H9 (cell line): ENCODE measurements around the gene PLCH1. TPM values are rescaled to one million over a fixed set of nuclear protein-coding genes. Genes with fewer than 3 reads are reported as not detected.

Experiments
- DNase-seq: peaks from one replicate; pipeline ENCODE4 v3.0.0-alpha.2; 2017
- H2AFZ ChIP-seq: one replicate; pipeline ENCODE4 v1.6.1; 2013; ENCODE audit warnings: mild to moderate bottlenecking, low read length, control low read depth, moderate library complexity
- H2AK5ac ChIP-seq: 2 replicates; pipeline ENCODE4 v1.6.1; 2013; ENCODE audit warnings: low read length, control low read depth, mixed read lengths; ENCODE audit not compliant: insufficient read length
- H2BK120ac ChIP-seq: one replicate; pipeline ENCODE4 v1.6.1; 2013; ENCODE audit warnings: low read depth, mild to moderate bottlenecking, low read length, control low read depth, inconsistent platforms; ENCODE audit not compliant: poor library complexity, severe bottlenecking
- H2BK12ac ChIP-seq: 2 replicates; pipeline ENCODE4 v1.6.1; 2013; ENCODE audit warnings: low read length, control low read depth, mixed read lengths, low read depth; ENCODE audit not compliant: insufficient read length
- H2BK15ac ChIP-seq: 2 replicates; pipeline ENCODE4 v1.6.1; 2013; ENCODE audit warnings: low read depth, low read length, control low read depth
- H2BK20ac ChIP-seq: one replicate; pipeline ENCODE4 v1.6.1; 2013; ENCODE audit warnings: low read depth, mild to moderate bottlenecking, low read length, control low read depth, inconsistent platforms; ENCODE audit not compliant: poor library complexity, severe bottlenecking
- H2BK5ac ChIP-seq: 2 replicates; pipeline ENCODE4 v1.6.1; 2013; ENCODE audit warnings: low read length, control low read depth, mixed read lengths; ENCODE audit not compliant: insufficient read length
- H3K14ac ChIP-seq: 2 replicates; pipeline ENCODE4 v1.6.1; 2013; ENCODE audit warnings: low read length, control low read depth; ENCODE audit not compliant: insufficient read depth
- H3K18ac ChIP-seq: 2 replicates; pipeline ENCODE4 v1.6.1; 2013; ENCODE audit warnings: low read depth, mild to moderate bottlenecking, mixed read lengths, low read length, control low read depth; ENCODE audit not compliant: insufficient read length
- H3K23ac ChIP-seq: 2 replicates; pipeline ENCODE4 v1.6.1; 2013; ENCODE audit warnings: low read length, control low read depth, mixed read lengths, low read depth; ENCODE audit not compliant: insufficient read length
- H3K23me2 ChIP-seq: 2 replicates; pipeline ENCODE4 v1.6.1; 2013; ENCODE audit warnings: low read depth, mild to moderate bottlenecking, mixed read lengths, low read length, control low read depth; ENCODE audit not compliant: insufficient read length, poor library complexity, severe bottlenecking
- H3K27ac ChIP-seq: 2 replicates; pipeline ENCODE4 v1.5.1; 2013; ENCODE audit warnings: low read length, control low read depth, mixed read lengths, low read depth; ENCODE audit not compliant: insufficient read length
- H3K27me3 ChIP-seq: 2 replicates; pipeline ENCODE4 v1.6.1; 2013; ENCODE audit warnings: low read length, control low read depth, inconsistent platforms; ENCODE audit not compliant: insufficient read depth
- H3K4ac ChIP-seq: 2 replicates; pipeline ENCODE4 v1.6.1; 2013; ENCODE audit warnings: low read depth, mild to moderate bottlenecking, control low read depth, inconsistent platforms, low read length, moderate library complexity
- H3K4me1 ChIP-seq: 2 replicates; pipeline ENCODE4 v1.6.1; 2013; ENCODE audit warnings: low read length, control low read depth, inconsistent platforms; ENCODE audit not compliant: insufficient read depth
- H3K4me2 ChIP-seq: 2 replicates; pipeline ENCODE4 v1.6.1; 2013; ENCODE audit warnings: low read length, control low read depth, mixed read lengths; ENCODE audit not compliant: insufficient read length, insufficient read depth
- H3K56ac ChIP-seq: 2 replicates; pipeline ENCODE4 v1.6.1; 2013; ENCODE audit warnings: low read depth, mild to moderate bottlenecking, mixed read lengths, low read length, control low read depth; ENCODE audit not compliant: insufficient read length
- H3K79me1 ChIP-seq: 2 replicates; pipeline ENCODE4 v1.6.1; 2013; ENCODE audit warnings: low read depth, mild to moderate bottlenecking, moderate library complexity, low read length, control low read depth, inconsistent platforms; ENCODE audit not compliant: insufficient read depth, poor library complexity, severe bottlenecking
- H3K79me2 ChIP-seq: 2 replicates; pipeline ENCODE4 v1.6.1; 2013; ENCODE audit warnings: low read length, control low read depth, inconsistent platforms; ENCODE audit not compliant: insufficient read depth
- H3K9ac ChIP-seq: 2 replicates; pipeline ENCODE4 v1.6.1; 2013; ENCODE audit warnings: low read length, control low read depth, mixed read lengths; ENCODE audit not compliant: insufficient read length; ENCODE audit errors: extremely low read depth
- H3K9me3 ChIP-seq: one replicate; pipeline ENCODE4 v1.6.1; 2013; ENCODE audit warnings: low read depth, low read length, inconsistent platforms; ENCODE audit not compliant: control insufficient read depth
- H3T11ph ChIP-seq: one replicate; pipeline ENCODE4 v1.6.1; 2013; ENCODE audit warnings: mild to moderate bottlenecking, low read length, control low read depth, inconsistent platforms
- H4K20me1 ChIP-seq: one replicate; pipeline ENCODE4 v1.6.1; 2013; ENCODE audit not compliant: control insufficient read depth, insufficient read length, insufficient read depth
- H4K5ac ChIP-seq: 2 replicates; pipeline ENCODE4 v1.6.1; 2013; ENCODE audit warnings: low read depth, mild to moderate bottlenecking, mixed read lengths, low read length, control low read depth; ENCODE audit not compliant: insufficient read length
- H4K8ac ChIP-seq: replicated peaks from 2 replicates; pipeline ENCODE4 v1.6.1; 2013; ENCODE audit warnings: low read length, control low read depth, mixed read lengths, low read depth; ENCODE audit not compliant: insufficient read length
- H4K91ac ChIP-seq: 2 replicates; pipeline ENCODE4 v1.6.1; 2013; ENCODE audit warnings: low read depth, mild to moderate bottlenecking, moderate library complexity, mixed read lengths, low read length, control low read depth; ENCODE audit not compliant: insufficient read length
- H3K27ac Mint-ChIP-seq, 3 experiments: 2 replicates in 2 of 3; 3 replicates in 1 of 3; pipeline ENCODE4 v1.8.0; 2020 to 2021; ENCODE audit warnings: mixed read lengths in 3 of 3, mild to moderate bottlenecking in 1 of 3, moderate library complexity in 1 of 3
- H3K27me3 Mint-ChIP-seq: 2 replicates; pipeline ENCODE4 v1.8.0; 2021; ENCODE audit warnings: low read depth, mild to moderate bottlenecking, moderate library complexity, mixed read lengths
- H3K36me3 Mint-ChIP-seq, 3 experiments: 2 replicates in 2 of 3; 3 replicates in 1 of 3; pipeline ENCODE4 v1.8.0; 2020 to 2021; ENCODE audit warnings: low read depth in 3 of 3, mixed read lengths in 3 of 3; ENCODE audit not compliant: insufficient read depth in 1 of 3
- H3K4me1 Mint-ChIP-seq, 2 experiments: 2 replicates each; pipeline ENCODE4 v1.8.0; 2020; ENCODE audit warnings: mixed read lengths in 2 of 2
- H3K4me3 Mint-ChIP-seq, 2 experiments: 2 replicates in 1 of 2; 3 replicates in 1 of 2; pipeline ENCODE4 v1.8.0; 2020 to 2021; ENCODE audit warnings: mild to moderate bottlenecking in 2 of 2, mixed read lengths in 2 of 2, moderate library complexity in 1 of 2
- H3K9me3 Mint-ChIP-seq, 2 experiments: 2 replicates in 1 of 2; 3 replicates in 1 of 2; pipeline ENCODE4 v1.8.0; 2020; ENCODE audit warnings: mild to moderate bottlenecking in 2 of 2, mixed read lengths in 2 of 2, moderate library complexity in 1 of 2
- CTCF ChIP-seq: fragments of 200-600 bp; sonication (generic); conservative IDR thresholded peaks from 3 replicates; pipeline ENCODE4 v1.8.0; 2021; ENCODE audit warnings: antibody characterized with exemption, mild to moderate bottlenecking
- WGBS: extraction: QIAGEN DNeasy Blood & Tissue Kit; methylation state at CpG from one replicate; pipeline ENCODE4 v1.1.7; 2013; ENCODE audit warnings: missing lambda C conversion rate, low lambda C conversion rate, mixed read lengths; ENCODE audit not compliant: insufficient read length; ENCODE audit errors: extremely low coverage; 5-methylcytosine and 5-hydroxymethylcytosine counted together
- total RNA-seq: library from RNA; stranded (reverse); gene quantifications from 2 replicates; pipeline ENCODE4 v1.2.1, GENCODE V29; 2021

Gene PLCH1
- total RNA-seq, 1 experiment from 2014 or later: 19.0 TPM

- Histone ChIP-seq H3K23me2 (no peaks in the 10 kb centered on the region), H2BK15ac (no peak overlapping the region), H3K9me3 (no peaks in the 10 kb centered on the region), H3K27me3 (no peaks in the 10 kb centered on the region), H3K23ac (no peak overlapping the region), H4K5ac (no peak overlapping the region), H3K27ac (no peak overlapping the region), H4K20me1 (no peaks in the 10 kb centered on the region), H2BK120ac (no peak overlapping the region), H3K14ac (no peak overlapping the region), H2BK20ac (no peak overlapping the region), H3K4me1 (no peaks in the 10 kb centered on the region), H3T11ph (no peak overlapping the region), H3K4me2 (no peak overlapping the region), H3K18ac (no peak overlapping the region), H3K79me2 (no peaks in the 10 kb centered on the region), H2BK5ac (no peak overlapping the region), H4K91ac (no peak overlapping the region), H3K56ac (no peak overlapping the region), H3K4ac (no peak overlapping the region), H4K8ac (no peak overlapping the region), H2AK5ac (no peak overlapping the region), H3K9ac (no peak overlapping the region), H2BK12ac (no peak overlapping the region), H3K79me1 (no peaks in the 10 kb centered on the region), H2AFZ (no peak overlapping the region)
- Mint-ChIP-seq H3K4me3 (no peak overlapping the region), H3K27me3 (no peaks in the 10 kb centered on the region), H3K27ac (peak overlapping the region in 1 of 3 experiments; percentile 57; a peak in 2 of 7 replicates), H3K4me1 (peaks cover 0 to 8% of the 10 kb centered on the region in 2 experiments; a peak in 2 of 4 replicates), H3K9me3 (peaks cover 33 to 34% of the 10 kb centered on the region in 2 experiments), H3K36me3 (peaks cover 52 to 73% (median 59%) of the 10 kb centered on the region in 3 experiments)
- TF ChIP-seq CTCF: no peak
- no CpG with 5 or more reads among the region's 3 CpGs for WGBS
- no peak for DNase-seq
Measured at GRCh38 chr3:155535098-155535497, 209.8 kb downstream of the PLCH1 start.
